ENCODE measurements around the gene CUEDC2.
A peak's percentile ranks its signal among the peaks of the same experiment; 100 is the strongest.

The CUEDC2 gene

DNA sequence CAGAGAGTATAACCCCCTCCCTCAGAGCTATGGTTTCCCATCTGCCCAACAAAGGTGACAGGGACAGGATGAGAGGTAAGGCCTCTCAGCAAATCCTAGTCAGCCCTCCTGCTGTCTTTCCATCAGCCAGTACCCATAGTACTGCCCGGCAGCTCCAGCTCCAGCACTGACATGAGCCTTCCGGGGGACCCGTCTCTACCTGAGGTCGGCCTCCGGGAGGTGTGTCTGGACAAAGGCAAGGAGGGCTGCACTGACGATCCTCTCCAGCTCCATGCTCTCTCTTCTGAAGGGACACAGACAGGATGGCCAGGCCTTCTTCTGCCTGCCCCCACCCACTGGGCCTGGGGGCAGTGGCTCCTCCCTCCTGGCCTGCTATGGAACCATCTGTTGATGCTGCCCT, 7.5 kb downstream of the CUEDC2 start:
- no peak for DNase-seq (ENCODE audit: low read depth)
- no peak overlapping the region for H3K4me3 ChIP-seq (ENCODE audit: low read depth, low read length)
- in situ Hi-C loops (cut with HindIII; ENCODE audit: low sequenced_read_pairs), result no loop called here
- TF ChIP-seq, protein P1, sequence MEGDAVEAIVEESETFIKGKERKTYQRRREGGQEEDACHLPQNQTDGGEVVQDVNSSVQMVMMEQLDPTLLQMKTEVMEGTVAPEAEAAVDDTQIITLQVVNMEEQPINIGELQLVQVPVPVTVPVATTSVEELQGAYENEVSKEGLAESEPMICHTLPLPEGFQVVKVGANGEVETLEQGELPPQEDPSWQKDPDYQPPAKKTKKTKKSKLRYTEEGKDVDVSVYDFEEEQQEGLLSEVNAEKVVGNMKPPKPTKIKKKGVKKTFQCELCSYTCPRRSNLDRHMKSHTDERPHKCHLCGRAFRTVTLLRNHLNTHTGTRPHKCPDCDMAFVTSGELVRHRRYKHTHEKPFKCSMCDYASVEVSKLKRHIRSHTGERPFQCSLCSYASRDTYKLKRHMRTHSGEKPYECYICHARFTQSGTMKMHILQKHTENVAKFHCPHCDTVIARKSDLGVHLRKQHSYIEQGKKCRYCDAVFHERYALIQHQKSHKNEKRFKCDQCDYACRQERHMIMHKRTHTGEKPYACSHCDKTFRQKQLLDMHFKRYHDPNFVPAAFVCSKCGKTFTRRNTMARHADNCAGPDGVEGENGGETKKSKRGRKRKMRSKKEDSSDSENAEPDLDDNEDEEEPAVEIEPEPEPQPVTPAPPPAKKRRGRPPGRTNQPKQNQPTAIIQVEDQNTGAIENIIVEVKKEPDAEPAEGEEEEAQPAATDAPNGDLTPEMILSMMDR (IDR thresholded peaks at IDR 0.05; ENCODE audit: low read depth, low read length, missing control alignments), result no peak

DNA sequence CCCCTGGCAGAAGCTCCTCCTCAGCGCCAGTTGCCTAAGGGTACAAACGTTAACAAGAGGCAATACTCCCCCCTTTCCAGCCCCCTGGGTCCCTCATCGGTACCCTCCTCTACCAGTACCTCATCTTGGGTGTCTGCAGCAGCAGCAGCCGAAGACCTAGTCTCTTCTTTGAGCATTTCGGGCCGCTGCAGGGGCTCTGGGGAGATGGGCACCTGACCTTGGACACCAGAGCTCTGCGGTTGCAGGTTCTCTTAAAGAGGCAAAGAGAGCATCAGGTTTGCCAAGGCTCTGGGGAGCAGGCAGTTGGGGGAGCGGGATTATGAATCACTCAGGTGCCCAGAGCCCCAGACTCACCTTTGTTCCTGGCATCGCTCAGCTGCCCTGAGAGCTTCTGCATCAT, 8.2 kb downstream of the CUEDC2 start:
- H3K4me3 ChIP-seq (ENCODE audit: low read depth, low read length), result no peak overlapping the region
- TF ChIP-seq, protein P1 (IDR thresholded peaks at IDR 0.05; ENCODE audit: low read depth, low read length, missing control alignments), result no peak
- DNase-seq (ENCODE audit: low read depth), result no peak
- in situ Hi-C loops (cut with HindIII; ENCODE audit: low sequenced_read_pairs), result no loop called here

DNA sequence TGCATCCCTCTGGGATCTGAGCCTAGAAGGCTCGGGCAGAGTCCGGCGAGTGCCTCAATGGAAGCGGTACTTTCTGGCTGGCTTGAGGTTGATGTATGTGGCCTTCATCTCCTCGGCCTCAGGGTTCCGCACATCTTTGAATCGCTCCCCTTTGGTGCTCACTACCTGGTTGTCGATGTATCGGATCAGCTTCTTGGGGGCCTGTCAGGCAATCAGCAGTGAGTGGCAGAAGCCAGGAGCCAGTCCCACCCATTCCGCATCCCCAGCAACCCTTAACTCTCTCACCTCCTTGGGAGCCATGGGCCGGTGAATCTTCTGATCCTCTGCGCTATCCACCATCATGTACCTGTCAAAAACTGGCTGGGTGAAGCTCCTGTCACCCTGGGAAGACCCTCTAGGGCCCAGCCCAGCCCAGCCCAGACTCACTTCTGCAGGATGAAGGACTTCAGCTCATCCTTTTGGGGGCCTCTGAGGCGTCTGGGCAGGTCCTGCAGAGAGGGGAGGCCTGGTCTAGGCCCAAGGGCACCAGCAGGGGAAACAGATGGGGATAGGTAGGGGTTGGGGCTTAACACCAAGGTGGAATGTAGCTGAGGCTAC, 8.9 kb downstream of the CUEDC2 start:
- DNase-seq (ENCODE audit: low read depth), result no peak
- no peak overlapping the region for H3K4me3 ChIP-seq (ENCODE audit: low read depth, low read length)
- TF ChIP-seq, protein P1 (IDR thresholded peaks at IDR 0.05; ENCODE audit: low read depth, low read length, missing control alignments), result no peak
- in situ Hi-C loops (cut with HindIII; ENCODE audit: low sequenced_read_pairs), result no loop called here

DNA sequence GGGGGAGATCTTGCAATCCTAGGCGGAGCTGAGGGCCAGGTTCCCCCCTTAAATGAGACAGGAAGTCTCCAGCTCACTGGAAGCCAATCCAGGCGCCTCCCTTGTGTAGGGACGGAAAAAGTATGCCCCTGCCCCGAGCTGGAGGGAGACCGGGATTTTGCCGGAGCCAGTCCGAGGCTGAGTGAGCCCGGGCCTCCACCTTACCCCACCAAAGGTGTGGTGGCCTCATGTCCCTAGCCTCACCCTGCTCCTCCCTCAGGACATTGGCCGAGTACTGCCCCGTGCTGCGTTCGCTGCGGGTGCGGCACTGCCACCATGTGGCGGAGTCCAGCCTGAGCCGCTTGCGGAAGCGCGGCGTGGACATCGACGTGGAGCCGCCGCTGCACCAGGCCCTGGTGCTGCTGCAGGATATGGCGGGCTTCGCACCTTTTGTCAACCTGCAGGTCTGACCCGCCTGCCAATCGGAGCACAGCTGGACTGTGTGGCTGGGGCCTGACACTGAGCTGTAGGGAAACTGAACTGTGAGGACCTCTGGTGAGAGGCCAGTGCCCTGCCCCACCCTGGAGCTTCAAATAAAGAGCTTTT, 9.7 kb downstream of the CUEDC2 start:
- peak; percentile 24 for DNase-seq (ENCODE audit: low read depth)
- TF ChIP-seq, protein P1 (IDR thresholded peaks at IDR 0.05; ENCODE audit: low read depth, low read length, missing control alignments), result peak; percentile 69
- in situ Hi-C loops (cut with HindIII; ENCODE audit: low sequenced_read_pairs), result no loop called here
- H3K4me3 ChIP-seq (ENCODE audit: low read depth, low read length), result peak overlapping the region; percentile 91

DNA sequence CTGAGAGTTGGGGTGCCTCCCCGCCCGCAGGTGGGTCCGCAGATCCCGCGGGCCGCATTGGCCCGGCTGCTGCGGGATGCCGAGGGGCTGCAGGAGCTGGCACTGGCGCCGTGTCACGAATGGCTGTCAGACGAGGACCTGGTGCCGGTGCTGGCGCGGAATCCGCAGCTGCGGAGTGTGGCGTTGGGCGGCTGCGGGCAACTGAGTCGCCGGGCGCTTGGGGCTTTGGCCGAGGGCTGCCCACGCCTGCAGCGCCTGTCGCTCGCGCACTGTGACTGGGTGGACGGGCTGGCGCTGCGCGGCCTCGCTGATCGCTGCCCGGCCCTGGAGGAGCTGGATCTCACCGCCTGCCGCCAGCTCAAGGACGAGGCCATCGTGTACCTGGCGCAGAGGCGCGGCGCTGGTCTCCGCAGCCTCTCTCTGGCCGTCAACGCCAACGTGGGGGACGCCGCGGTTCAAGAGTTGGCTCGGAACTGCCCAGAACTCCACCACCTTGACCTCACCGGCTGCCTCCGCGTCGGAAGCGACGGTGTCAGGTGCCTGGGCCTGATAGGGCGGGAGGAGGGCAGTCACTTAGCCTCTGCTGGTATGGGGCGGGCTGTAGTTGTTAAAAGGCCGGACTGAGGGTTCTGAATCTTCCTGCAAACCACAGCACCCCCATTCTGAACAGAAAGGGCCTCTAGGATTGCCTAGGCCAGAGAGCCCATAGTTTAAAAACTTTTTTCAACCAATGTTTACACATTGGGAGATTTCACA, 10.4 kb downstream of the CUEDC2 start:
- TF ChIP-seq, protein P1 (IDR thresholded peaks at IDR 0.05; ENCODE audit: low read depth, low read length, missing control alignments), result no peak
- peak overlapping the region; percentile 91 for H3K4me3 ChIP-seq (ENCODE audit: low read depth, low read length)
- in situ Hi-C loops (cut with HindIII; ENCODE audit: low sequenced_read_pairs), result no loop called here
- DNase-seq (ENCODE audit: low read depth), result no peak

DNA sequence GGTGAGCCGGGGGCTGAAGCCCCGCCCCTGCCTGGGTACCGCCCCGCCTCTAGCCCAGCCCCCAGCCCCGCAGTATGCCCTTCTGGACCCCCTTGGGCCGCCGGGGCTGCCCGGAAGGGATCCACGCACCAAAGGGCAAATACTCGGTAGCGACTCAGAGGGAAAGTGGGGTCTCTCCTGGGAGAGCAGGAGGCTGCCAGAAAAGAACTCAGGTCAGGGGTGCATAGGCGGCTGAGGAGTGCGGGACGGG, 10.9 kb downstream of the CUEDC2 start:
- no peak for DNase-seq (ENCODE audit: low read depth)
- in situ Hi-C loops (cut with HindIII; ENCODE audit: low sequenced_read_pairs), result no loop called here
- TF ChIP-seq, protein P1 (IDR thresholded peaks at IDR 0.05; ENCODE audit: low read depth, low read length, missing control alignments), result no peak
- H3K4me3 ChIP-seq (ENCODE audit: low read depth, low read length), result peak overlapping the region; percentile 91

All from astrocyte of the cerebellum (primary cell).